NCI-H510A (cell line): ENCODE results near the gene UBTF.
A peak's percentile ranks its signal among the peaks of the same experiment; 100 is the strongest.

Experiments used
- DNase-seq: peaks from one replicate; lab custom pipeline; 2025; lab: John Stamatoyannopoulos, UW

The UBTF gene

DNA sequence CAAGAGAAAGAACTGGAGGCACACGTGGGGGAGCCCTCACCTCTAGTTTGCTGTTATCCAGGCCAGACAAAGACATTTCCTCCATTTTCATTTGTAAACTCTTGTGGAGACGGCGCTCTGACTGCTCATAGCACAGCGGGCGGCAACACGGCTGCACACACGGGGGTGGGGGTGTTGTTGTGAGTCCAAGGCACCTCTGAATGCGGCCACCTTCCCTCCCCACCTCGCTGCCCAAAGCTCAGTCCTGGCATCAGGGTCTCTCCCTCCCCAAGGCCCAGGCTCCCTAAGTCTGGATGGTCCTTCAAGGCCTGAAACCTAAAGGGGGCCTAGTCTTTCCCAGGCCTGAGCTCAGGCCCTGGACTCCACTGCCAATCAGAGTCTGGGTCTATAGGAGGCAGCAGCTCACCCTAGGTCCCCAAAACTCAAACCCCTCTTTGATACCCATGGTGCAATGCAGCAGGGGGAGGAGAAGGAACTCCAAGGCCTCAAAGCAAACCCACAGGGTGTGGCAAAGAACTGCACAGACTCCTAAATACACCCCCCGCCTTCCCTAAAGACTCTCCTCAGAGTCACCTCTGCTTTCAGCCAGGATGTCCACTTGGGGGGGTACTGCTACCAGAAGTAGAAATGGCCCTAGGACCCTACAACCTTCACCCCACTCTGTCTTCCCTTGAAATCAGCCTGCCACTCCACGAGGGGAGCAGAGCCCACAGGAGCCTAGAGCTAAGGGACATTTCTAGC, 21.3 kb downstream of the UBTF start:
- DNase-seq = no peak

DNA sequence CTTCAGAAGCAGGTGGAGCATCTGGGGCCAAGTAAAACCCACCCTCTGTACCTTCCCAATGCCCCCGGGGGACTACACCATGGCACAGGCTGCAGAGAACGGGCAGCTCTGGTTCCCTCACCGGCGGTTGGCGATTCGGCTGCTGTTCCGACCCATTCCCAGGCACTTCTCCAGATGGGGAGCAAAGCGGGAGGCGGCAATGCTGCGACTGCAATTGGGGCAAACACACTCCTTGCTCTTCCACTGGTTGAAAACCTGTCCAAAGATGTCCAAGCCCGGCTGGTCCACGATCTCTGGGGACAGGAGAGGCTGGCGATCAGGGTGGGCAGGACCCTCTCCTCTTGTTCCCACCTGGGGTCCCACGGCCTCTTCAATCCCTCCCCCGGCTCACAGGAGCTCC, 22.4 kb downstream of the UBTF start:
- DNase-seq = no peak

DNA sequence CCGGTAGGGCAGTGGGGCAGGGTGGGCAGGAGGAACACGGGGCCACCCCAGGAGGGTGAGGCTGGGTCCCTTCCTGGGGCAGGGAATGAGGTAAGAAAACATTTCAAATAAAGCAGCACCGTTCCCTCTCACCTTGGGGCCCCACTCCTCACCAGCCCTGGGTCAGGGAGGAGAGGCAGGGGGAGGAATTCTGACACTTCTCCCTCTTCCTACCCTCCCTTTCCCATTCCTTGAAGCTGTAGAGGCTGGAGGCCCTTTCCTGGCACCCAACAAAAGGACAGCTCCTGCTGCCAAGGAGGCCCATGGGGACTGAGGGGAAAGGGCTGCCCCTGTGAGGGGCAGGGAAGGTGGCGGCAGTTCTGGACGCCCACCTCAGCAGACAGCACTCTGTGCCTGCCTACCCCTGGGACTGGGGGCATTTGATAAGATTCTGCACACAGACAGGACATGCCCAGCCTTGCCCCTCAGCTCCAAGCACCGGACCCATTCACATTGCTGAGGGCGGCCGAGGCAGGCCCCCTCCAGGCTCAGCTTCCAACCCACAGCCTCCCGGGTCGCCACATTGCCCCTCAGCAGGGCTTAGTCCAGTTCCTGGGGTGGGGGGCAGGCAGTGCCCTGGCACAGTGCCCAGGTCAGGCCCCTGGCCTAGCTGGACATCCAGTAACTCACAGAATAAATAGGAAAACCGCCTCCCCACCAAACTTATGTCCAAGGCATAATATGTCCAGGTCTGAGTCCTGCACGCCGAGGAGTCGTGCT, 26.0 kb downstream of the UBTF start:
- DNase-seq = no peak

DNA sequence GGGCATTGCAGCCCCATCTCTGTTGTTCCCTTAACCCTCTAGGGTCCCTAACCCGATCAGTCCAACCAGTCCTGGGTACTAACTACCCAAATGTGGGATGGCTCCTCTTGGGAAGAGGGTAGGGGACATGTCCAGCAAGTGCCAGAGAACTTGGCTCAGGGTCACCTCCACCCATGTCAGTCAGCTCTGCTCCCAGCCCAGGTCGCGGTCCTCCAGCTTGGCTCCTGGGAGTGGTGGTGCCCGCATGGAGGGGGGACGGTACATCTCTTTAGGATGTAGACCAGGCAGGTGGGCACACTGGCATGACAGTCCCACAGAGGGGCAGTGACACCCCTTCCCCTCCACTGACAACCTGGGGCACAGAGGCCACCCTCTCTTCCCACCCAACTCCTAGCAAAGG, 26.7 kb downstream of the UBTF start:
- no peak for DNase-seq

- DNase-seq = no peak
These were observed 27.5 kb downstream of the UBTF start for GRCh38 chr17:44191941-44192496.

- DNase-seq = no peak
These were observed 28.1 kb downstream of the UBTF start for GRCh38 chr17:44191369-44191768.

DNA sequence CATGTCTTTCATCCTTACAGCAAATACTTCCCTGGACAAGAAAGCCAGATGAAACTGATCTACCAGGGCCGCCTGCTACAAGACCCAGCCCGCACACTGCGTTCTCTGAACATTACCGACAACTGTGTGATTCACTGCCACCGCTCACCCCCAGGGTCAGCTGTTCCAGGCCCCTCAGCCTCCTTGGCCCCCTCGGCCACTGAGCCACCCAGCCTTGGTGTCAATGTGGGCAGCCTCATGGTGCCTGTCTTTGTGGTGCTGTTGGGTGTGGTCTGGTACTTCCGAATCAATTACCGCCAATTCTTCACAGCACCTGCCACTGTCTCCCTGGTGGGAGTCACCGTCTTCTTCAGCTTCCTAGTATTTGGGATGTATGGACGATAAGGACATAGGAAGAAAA, 29.0 kb downstream of the UBTF start:
- no peak for DNase-seq

DNA sequence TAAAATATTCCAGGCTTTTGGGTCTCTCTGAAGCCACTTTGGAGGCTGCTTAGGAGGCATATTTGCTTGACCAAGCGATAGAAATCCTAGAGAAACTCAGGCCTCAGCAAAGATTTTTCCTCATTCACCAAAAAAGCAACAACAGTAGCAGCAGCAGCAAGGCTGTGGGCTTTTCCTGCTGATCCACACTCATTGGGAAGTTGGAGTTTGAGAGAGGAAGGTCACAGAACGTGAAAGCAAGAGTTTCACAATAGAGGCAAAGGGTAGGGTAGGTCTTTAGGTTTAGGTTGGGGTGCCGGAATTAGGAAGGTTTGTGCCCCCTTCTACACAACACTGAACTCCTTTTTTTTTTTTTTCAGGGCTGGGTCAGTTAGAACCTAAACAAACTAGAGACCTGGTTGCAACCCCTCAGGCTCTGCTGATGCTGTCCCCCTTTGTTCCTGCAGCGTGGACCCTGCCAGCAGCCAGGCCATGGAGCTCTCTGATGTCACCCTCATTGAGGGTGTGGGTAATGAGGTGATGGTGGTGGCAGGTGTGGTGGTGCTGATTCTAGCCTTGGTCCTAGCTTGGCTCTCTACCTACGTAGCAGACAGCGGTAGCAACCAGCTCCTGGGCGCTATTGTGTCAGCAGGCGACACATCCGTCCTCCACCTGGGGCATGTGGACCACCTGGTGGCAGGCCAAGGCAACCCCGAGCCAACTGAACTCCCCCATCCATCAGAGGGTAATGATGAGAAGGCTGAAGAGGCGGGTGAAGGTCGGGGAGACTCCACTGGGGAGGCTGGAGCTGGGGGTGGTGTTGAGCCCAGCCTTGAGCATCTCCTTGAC, 30.7 kb downstream of the UBTF start:
- DNase-seq = no peak

- DNase-seq = no peak
These were observed 32.2 kb downstream of the UBTF start for GRCh38 chr17:44187131-44187899.

GRCh38 chr17:44186307-44187130, 33.0 kb downstream of the UBTF start, which contains the start of gene TMUB2:
TSS of gene TMUB2 (plus strand) at chr17:44186972. CDS start at chr17:44187709, 737 bp downstream.
- DNase-seq = peak; percentile 95

DNA sequence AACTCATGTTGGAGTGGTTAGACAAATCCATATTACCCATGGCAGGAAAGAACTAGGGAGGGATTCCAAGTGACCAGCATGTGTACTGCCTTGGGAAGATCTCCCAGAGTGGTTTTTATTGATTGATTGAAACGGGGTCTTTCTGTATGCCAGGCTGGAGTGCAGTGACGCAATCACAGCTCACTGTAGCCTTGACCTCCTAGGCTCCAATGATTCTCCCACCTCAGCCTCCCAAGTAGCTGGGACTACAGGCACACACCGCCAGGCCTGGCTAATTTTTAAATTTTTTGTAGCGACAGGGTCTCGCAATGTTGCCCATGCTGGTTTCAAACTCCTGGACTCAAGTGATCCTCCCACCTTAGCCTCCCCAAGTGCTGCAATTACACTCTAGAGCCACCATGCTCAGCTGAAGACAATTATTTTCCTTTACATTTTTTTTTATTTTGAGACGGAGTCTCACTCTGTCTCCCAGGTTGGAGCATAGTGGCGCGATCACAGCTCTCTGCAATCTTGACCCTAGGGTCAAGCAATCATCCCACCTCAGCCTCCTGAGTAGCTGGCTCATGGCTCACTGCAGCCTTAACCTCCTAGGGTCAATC, 35.2 kb downstream of the UBTF start:
- no peak for DNase-seq

DNA sequence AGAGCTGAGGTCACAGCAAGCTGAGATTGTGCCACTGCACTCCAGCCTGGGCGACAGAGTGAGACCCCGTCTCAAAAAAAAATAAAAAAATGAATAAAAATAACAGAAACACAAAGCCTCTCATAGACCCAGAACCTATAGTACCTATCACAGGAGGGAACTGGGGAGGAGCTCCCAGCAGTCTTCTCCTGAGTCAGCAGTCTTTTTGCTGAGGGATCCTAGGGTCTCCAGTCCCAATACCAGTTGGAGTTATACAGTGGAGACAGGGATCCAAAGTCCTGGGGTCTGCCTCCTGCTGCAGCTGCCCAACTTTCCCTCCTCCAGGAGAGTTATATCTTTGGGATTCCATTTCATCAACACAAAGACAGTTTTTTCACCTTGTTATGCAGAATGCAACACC, 36.5 kb downstream of the UBTF start:
- no peak for DNase-seq

DNA sequence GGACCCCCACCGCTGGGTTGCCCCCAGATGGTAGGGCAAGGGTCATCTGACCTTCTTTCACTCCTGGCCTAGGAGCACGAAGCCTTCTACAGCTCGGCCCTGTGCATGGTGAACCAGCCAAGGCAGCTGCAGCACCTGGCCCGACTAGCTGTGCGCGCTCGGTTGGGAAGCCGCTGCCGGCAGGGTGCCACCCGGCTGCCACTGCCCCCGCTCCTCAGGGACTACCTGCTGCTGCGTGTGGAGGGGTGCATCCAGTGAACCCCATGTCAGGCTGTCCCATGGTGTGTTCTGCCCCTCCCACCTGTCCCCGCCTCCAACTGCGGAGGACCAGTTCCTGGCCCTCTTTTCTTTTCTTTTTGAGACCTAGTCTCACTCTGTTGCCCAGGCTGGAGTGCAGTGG, 41.3 kb downstream of the UBTF start:
- DNase-seq = no peak

DNA sequence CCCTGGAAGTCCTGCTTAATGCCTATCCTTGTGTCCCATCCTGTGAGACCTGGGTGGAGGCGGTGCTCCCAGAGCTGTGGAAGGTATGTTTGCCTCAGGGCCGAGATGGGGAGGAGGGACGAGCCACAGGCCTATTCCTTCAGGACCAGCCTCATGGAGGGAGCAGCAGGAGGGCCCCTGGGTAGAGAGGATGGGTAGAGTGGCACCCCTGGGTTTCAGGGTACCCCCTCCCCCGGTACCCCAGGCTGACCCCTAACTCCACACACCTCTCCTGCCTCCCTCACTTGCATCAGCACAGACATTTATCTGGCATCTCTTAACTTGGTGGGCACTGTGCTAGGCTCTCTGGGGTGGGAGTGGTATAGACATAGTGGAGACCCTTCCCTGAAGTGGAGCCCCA, 41.8 kb downstream of the UBTF start:
- no peak for DNase-seq

GRCh38 chr17:44176671-44177501, 42.6 kb downstream of the UBTF start:
- no peak for DNase-seq

DNA sequence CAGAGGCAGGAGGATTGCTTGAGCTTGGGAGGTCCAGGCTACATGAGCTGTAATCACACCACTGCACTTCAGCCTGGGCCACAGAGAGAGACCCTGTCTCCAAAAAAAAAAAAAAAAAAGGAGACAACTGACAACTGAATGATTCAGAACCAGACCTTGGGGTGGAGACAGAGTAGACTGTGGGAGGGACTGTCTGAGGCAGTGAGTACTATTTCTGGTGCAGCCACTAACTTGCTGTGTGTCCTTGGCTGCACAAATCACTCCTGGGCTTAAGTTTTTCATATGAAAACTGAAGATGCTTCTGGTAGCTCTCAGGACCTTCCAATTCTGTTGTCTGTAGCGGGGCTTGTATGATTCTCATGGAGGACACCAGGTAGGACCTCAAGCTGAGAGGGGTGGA, 43.2 kb downstream of the UBTF start:
- DNase-seq = no peak

DNA sequence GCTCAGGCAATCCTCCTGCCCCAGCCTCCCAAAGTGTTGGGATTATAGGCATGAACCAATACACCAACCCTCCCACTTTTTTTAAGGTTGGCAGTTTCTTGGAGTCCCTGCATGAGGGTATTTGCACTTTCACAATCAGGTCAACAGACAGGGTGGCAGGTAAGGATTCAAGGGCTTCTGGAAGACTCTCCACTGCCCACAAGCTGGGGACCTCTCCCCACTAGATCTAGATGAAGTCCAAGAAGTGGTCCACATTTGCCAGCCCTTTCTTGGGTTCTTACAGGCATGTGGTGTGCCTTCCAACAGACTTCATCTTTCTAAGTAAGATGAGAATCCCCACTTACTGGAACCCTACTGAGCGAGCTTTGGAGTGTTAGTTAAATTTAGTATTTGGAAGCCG, 45.0 kb downstream of the UBTF start:
- no peak for DNase-seq

DNA sequence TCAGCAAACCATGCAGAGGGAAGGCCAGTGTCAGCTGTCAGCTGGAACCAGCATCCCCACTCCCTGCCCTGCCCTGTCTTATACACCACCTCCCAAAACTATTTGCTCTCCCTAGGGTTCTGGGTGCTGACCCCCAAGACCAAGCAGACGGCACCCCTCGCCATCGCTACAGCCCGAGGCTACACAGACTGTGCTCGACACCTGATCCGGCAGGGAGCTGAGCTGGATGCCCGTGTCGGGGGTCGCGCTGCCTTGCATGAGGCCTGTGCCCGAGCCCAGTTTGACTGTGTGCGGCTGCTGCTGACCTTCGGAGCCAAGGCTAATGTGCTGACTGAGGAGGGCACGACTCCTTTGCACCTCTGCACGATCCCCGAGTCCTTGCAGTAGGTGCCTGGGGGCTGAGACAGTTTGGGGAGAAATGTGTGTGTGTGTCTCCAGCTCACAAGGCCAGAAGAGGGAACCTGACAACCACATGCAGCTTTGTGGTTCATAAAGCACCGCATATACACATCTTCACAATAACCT, 47.5 kb downstream of the UBTF start:
- no peak for DNase-seq
